ENCODE measurements around the gene PDCL2. TPM values are rescaled to one million over a fixed set of nuclear protein-coding genes. Genes with fewer than 3 reads are reported as not detected.
"Not testable (repeated sequence)": the region's sequence is repeated elsewhere in the genome, so short reads cannot be mapped to it uniquely, and the experiment has no call there.

Gene PDCL2
- total RNA-seq, 4 donors from 2014 or later = not detected

DNA sequence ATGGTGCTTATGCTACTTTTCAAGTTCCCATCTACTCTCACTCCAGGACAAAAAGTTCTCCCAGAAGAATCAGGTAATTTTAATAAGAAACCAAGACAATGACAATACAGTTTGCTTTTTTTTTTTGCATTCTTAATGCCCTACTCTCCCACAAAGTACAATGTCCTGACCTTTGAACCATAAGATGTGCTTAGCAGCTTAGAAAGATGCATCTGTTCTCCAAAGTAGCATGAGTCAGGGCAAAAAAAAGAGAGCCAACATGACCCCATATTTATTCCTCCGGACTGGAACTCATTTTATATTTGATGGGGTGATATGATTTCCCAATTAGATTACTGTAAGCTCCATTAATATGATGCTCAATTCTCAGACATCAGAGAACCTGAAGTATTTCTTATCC, 16.5 kb upstream of the PDCL2 start:
- 47 to 51% methylated on average over 1 of the region's 1 CpG for WGBS, 2 donors
- no peak for DNase-seq (ENCODE audit: low spot score in 2 of 2)
- no peak for TF ChIP-seq POLR2A (IDR thresholded peaks at IDR 0.05)
- TF ChIP-seq, protein P1, sequence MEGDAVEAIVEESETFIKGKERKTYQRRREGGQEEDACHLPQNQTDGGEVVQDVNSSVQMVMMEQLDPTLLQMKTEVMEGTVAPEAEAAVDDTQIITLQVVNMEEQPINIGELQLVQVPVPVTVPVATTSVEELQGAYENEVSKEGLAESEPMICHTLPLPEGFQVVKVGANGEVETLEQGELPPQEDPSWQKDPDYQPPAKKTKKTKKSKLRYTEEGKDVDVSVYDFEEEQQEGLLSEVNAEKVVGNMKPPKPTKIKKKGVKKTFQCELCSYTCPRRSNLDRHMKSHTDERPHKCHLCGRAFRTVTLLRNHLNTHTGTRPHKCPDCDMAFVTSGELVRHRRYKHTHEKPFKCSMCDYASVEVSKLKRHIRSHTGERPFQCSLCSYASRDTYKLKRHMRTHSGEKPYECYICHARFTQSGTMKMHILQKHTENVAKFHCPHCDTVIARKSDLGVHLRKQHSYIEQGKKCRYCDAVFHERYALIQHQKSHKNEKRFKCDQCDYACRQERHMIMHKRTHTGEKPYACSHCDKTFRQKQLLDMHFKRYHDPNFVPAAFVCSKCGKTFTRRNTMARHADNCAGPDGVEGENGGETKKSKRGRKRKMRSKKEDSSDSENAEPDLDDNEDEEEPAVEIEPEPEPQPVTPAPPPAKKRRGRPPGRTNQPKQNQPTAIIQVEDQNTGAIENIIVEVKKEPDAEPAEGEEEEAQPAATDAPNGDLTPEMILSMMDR (IDR thresholded peaks at IDR 0.05) = no peak
- intact Hi-C loops (cut with DNase I; ENCODE audit: low total_unique reads) = no loop called here
- H3K4me3 ChIP-seq (ENCODE audit: low read depth, poor library complexity, severe bottlenecking) = no peak overlapping the region

DNA sequence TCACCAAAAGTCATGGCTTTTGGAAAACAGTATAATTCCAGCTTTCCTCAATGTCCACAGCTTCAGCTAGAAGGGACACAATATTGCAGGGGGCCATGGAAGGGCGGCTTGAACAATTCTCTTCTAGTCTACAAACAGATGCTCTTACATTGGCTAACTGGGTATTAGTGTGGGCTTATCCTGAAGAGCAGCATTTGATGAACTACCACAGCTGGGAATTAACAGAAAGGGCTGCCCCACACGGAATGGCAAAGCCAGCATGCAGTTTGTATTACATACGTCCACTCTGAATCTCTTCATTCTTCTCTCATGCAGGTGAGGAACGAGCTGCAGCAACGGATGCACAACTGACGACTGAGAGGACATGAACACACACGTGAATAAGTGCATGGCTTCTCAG, 13.0 kb upstream of the PDCL2 start:
- TF ChIP-seq POLR2A (IDR thresholded peaks at IDR 0.05) = no peak
- TF ChIP-seq, protein P1 (IDR thresholded peaks at IDR 0.05) = no peak
- DNase-seq (ENCODE audit: low spot score in 2 of 2) = no peak
- H3K4me3 ChIP-seq (ENCODE audit: low read depth, poor library complexity, severe bottlenecking) = no peak overlapping the region
- intact Hi-C loops (cut with DNase I; ENCODE audit: low total_unique reads) = no loop called here
- WGBS, 2 donors = 81 to 90% methylated on average over 7 of the region's 7 CpGs

DNA sequence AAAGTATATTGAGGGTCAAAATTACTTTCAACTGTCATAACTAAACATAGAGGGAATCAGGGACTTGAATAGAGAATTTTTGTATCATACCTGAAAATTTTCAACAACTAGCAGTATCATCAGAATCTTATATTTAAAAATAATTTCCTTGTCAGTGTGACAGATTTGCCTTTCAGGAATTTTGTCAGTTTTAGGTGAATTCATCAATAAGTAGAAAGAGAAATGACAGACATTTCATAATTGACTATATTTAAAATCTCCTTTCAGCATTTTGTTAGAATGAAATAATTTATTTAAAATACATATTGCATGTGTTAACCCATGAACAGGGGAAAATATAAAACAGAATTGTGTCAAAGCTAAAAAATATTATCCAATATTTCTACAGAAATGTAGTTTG, 8.6 kb upstream of the PDCL2 start:
- no peak overlapping the region for H3K4me3 ChIP-seq (ENCODE audit: low read depth, poor library complexity, severe bottlenecking)
- intact Hi-C loops (cut with DNase I; ENCODE audit: low total_unique reads) = no loop called here
- TF ChIP-seq POLR2A (IDR thresholded peaks at IDR 0.05) = no peak
- TF ChIP-seq, protein P1 (IDR thresholded peaks at IDR 0.05) = no peak
- DNase-seq (ENCODE audit: low spot score in 2 of 2) = no peak

GRCh38 chr4:55598641-55599040, 6.6 kb upstream of the PDCL2 start:
- DNase-seq (ENCODE audit: low spot score in 2 of 2) = no peak
- intact Hi-C loops (cut with DNase I; ENCODE audit: low total_unique reads) = no loop called here
- no peak overlapping the region for H3K4me3 ChIP-seq (ENCODE audit: low read depth, poor library complexity, severe bottlenecking)
- WGBS, 2 donors = 78 to 83% methylated on average over 2 of the region's 2 CpGs
- TF ChIP-seq, protein P1 (IDR thresholded peaks at IDR 0.05) = no peak
- TF ChIP-seq POLR2A (IDR thresholded peaks at IDR 0.05) = no peak

DNA sequence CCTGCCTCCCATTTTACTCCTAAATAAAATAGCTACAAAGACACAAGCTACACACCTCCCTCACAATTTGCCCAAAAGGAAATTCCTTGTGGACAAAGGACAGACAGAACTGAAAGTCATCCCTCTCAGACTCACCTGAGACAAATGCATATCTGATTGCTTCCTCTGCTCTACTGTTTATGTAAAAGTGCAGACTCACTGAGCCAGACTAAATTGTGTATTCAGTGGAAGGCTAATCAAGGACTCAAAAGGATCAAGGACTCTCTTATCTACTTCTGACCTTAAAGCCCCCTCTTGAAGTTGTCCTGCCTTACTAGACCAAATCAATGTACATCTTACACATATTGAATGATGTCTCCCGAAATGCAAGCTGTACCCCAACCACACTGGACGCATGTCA, 3.9 kb downstream of the PDCL2 start:
- no peak for TF ChIP-seq POLR2A (IDR thresholded peaks at IDR 0.05)
- TF ChIP-seq, protein P1 (IDR thresholded peaks at IDR 0.05) = no peak
- intact Hi-C loops (cut with DNase I; ENCODE audit: low total_unique reads) = no loop called here
- no peak overlapping the region for H3K4me3 ChIP-seq (ENCODE audit: low read depth, poor library complexity, severe bottlenecking)
- no peak for DNase-seq (ENCODE audit: low spot score in 2 of 2)
- 89% methylated on average over 2 of the region's 2 CpGs for WGBS, 2 donors

DNA sequence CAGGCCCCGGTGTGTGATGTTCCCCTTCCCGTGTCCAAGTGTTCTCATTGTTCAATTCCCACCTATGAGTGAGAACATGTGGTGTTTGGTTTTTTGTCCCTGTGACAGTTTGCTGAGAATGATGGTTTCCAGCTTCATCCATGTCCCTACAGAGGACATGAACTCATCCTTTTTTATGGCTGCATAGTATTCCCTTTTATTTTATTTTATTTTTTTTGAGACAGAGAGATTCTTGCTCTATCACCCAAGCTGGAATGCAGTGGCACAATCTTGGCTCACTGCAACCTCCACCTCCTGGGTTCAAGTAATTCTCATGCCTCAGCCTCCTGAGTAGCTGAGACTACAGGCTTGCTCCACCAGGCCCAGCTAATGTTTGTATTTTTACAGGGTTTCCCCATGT, 9.3 kb downstream of the PDCL2 start:
- 100% methylated on average over 2 of the region's 2 CpGs for WGBS, 2 donors
- DNase-seq (ENCODE audit: low spot score in 2 of 2); H3K4me3 ChIP-seq (ENCODE audit: low read depth, poor library complexity, severe bottlenecking); intact Hi-C loops (cut with DNase I; ENCODE audit: low total_unique reads): not testable (repeated sequence)
